DMS53 treated with DMSO at 0.1 percent for 48 hours (cell line): Measurements from ENCODE around the gene AGAP6.
"Not testable (repeated sequence)": the region's sequence is repeated elsewhere in the genome, so short reads cannot be mapped to it uniquely, and the experiment has no call there.

Experiments used
- DNase-seq: peaks from one replicate; lab custom pipeline; 2025; ENCODE audit not compliant: unreplicated experiment; lab: John Stamatoyannopoulos, UW

Gene AGAP6

DNA sequence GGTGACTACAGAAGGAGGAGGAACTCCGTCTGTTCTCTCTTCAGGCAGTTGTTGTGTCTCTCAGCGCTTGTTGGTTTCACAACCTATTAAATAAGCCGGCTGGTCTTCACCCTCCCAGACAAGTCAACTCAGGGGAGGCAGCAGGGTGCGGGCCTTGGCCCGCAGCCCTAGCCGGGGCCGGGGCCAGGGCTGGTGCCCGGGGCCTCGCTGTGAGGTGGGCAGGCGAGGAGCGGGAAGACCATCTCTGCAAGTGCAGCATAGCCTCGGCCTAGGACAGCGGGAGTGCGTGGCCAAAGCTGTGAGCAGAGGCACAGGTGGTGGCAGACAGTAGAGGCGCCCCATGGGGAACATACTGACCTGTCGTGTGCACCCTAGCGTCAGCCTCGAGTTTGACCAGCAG, at the start of gene AGAP6:
Gene AGAP6 (plus strand): TSS at position 31 of the 400 bp plus-strand sequence. CDS start 310 bp downstream, at position 341.
- DNase-seq = not testable (repeated sequence)

DNA sequence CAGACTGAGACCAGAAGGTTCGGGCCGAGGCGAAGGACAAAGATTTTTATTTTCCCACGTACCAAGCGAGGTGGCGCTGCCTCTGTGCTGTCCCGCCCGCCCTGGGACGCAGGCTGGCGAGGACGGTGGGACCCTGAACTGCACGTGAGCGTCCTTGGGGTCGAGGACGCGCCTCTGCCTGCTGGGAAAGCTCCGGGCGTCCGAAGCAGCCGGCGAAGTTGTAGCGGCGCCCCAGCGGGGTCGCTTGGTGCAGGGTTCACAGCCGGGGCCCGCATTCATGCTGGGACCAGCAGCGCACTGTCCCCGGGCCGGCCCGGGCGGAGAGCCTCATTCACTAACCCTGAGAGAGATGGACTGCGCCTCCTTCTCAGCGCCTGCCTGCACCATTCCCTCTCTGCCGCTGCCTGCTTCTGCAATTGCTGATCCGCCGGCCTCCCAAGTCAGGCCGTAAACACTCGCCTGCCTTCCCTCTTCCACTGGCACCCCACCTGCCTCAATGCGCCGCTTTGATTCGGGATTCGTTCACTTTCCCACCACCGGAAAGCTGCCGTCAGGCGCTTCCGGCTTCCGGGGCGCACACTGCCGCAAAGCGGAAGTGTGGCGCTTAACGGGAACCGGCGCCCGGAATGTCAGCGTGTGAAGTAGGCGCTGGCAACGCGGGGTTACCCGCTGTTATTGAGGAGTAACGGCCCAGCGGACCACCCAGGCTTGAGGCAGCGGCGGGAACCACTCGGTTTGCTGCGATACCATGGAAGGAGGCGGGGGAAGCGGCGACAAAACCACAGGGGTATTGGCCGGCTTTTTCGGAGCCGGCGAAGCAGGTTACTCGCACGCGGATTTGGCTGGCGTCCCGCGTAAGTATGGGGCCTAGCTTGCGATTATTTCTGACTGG, 46.5 kb upstream of the AGAP6 start, which contains the start of the genes PARG and TIMM23B:
Gene PARG (minus strand): TSS at position 581 of the 892 bp plus-strand sequence. CDS start 302 bp downstream, at position 279.
Gene TIMM23B (plus strand): TSS at position 607 of the 892 bp plus-strand sequence. CDS start 142 bp downstream, at position 749.
- DNase-seq = peak; percentile 46

DNA sequence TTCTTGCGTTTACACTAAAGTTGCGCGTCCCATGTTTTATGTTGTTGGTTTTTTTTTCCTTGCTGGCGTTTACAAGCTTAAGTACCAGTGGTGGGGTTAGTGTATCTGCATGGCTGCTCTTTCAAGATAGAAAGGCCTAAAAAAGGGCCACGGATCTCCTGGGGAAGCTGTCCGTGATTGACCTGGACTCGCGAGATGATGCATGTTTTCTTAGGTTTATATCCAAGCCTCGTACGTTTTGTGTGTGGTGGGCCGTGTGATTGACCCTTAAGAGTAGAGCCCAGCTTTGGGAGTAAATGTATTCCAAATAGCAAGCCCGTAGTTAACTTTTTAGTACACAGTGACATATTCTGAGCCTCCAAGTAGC, 45.9 kb upstream of the AGAP6 start:
- DNase-seq = not testable (repeated sequence)

DNA sequence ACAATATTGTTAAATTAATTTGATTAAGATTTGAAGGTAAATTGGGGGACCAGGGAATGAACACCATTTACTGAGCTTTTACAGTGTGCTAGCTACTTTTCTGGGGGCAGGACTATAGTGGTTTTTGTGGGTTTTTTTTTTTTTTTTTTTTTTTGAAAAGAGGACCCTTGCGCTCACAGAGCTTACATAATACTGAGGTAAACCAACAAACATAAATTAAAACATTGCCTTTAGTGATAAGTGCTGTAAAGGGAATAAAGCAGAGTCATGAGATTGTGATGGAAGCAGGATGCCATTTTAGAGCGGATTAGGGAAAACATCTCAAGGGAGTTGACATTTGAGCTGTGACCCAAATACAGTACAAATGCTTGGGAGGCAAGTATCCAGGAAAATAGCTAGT, 44.6 kb upstream of the AGAP6 start:
- not testable (repeated sequence) for DNase-seq

DNA sequence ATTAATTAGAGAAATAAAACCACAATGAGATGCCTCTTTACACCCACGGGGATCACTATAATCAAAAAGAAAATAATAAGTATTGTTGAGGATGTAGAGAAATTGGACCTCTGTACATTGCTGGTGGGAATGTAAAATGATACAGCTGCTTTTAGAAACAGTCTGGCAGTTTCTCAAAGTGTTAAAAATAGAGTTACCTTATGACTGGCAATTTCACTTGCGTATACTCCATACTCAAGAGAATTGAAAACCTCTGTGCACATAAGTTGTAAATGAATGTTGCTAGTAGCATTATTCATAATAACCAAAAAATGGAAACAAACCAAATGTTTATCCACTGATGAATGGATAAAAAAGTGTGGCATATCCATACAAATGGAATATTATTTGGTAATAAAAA, 40.1 kb upstream of the AGAP6 start:
- DNase-seq = not testable (repeated sequence)

DNA sequence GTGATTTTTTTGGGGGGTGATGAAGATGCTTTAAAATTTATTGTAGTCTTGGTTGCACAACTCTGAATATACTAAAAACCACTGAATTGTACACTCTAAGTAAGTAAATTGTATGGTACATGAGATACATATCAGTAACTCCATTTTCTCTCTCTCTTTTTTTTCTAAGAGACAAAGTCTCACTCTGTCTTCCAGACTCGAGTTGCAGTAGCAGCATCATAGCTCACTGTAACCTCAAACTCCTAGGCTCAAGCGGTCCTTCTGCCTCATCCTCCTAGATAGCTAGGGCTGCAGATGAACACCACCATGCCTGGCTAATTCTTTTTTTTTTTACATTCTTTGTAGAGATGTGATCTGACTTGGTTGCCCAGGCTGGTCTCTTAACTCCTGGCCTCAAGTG, 39.5 kb upstream of the AGAP6 start:
- not testable (repeated sequence) for DNase-seq

DNA sequence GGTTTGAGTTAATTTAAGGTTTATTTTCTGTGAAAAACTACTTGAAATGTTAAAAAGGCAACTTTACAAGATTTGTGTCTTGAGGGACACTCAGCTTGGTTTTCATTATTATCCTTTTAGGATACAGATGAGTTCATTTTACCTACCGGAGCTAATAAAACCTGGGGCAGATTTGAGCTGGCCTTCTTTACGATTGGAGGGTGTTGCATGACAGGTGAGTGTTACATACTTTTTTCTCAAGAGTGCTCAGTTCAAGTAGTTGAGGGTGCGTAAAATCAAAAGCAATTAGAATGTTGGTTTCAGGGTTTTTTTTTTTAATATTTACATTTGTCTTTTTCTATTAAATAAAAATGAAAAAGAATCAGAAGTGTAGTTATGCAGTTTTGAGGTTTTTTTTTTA, 36.2 kb upstream of the AGAP6 start:
- DNase-seq = not testable (repeated sequence)

DNA sequence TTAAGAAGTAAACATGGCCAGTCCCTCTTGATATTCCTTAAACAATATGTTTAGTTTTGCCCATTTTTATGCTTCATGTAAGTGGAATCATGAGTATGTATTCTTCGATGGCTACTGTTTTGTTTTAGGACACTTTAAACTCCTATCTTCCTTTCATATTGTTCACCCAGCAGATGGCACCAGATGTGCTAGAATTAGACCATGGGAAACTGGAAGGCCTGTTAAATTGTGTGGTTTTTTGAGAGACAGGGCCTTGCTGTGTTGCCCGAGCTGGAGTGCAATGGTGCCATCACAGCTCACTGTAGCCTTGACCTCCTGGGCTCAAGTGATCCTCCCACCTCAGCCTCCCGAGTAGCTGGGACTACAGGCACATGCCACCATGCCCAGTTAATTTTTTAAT, 35.1 kb upstream of the AGAP6 start:
- DNase-seq = not testable (repeated sequence)

DNA sequence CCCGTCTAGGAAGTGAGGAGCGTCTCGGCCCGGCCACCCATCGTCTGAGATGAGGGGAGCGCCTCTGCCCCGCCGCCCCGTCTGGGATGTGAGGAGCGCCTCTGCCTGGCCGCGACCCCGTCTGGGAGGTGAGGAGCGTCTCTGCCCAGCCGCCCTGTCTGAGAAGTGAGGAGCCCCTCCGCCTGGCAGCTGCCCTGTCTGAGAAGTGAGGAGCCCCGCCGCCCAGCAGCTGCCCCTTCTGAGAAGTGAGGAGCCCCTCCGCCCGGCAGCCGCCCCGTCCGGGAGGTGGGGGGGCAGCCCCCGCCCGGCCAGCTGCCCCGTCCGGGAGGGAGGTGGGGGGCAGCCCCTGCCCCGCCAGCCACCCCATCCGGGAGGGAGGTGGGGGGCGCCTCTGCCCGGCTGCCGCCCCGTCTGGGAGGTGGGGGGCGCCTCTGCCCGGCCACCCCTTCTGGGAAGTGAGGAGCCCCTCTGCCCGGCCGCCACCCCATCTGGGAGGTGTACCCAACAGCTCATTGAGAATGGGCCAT, 17.8 kb upstream of the AGAP6 start:
- DNase-seq = not testable (repeated sequence)

DNA sequence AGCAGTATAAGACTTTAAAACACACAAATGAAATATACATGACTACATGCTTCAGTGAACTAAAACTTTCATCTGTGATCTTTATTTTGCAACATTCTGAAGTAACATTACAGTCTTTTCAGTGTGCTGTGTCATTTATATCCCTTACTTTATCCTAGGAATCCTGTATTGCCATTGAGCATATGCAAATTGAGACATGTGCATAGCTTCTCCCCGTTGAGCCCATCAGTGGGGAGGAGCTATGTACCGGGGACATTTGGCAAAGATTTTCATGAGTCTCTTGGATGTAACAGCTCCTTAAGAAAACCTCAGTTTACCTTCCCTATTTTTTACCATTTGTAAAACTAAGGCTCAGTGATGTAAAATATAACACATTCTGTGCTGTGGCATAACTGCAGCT, 16.7 kb upstream of the AGAP6 start:
- not testable (repeated sequence) for DNase-seq

DNA sequence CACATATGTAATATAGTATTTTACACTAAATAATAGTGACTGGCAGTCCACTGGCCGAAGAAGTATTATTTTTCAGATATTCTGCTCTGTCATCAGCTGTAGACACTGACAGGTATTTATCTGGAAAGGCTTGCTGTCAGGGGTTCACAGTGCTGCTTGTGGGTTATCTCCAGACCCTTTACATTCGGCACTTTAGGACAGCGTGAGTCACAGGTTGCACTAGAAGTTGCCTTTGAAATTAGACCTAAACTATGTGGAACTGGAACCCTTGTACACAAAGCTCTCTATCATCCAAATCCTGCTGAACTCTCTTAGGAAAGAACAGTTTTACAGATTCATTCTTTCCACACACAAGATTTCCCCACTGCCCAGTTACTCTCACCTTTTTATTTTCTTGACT, 16.1 kb upstream of the AGAP6 start:
- DNase-seq = not testable (repeated sequence)

DNA sequence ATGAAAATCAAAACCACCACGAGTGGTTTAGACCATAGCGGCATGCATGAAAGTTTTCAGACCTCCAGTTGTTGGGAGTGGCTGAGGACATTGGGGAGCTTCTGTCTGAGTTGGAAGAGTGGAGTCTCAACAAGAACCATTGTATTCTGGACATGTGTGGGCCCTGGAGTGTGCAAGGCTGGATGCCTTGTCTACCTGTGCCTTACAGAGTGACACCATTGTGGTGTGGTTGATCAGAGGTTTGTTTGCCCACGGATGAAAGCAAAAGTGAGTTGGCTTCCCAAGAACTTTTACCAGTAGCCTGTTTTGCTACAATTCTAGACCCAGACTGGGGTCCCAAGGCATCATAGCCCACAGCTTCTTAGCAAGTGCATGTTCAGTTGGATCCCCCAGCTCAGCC, 10.4 kb upstream of the AGAP6 start:
- not testable (repeated sequence) for DNase-seq

DNA sequence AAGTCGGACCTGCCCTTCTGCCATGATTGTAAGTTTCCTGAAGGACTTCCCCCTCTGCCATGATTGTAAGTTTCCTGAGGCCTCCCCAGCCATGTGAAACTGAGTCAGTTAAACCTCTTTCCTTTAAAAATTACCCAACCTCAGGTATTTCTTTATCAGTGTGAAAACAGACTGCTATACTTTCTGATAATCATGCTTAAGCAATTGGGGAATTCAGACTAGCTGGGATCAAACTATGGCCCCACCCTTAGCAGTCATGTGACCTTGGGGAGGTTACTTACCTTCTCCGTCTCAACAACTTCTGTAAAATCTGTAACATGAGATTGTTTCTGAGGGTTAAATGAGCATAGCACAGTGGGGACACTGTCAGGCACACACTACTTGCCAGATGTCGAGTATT, 999 bp upstream of the AGAP6 start:
- not testable (repeated sequence) for DNase-seq

DNA sequence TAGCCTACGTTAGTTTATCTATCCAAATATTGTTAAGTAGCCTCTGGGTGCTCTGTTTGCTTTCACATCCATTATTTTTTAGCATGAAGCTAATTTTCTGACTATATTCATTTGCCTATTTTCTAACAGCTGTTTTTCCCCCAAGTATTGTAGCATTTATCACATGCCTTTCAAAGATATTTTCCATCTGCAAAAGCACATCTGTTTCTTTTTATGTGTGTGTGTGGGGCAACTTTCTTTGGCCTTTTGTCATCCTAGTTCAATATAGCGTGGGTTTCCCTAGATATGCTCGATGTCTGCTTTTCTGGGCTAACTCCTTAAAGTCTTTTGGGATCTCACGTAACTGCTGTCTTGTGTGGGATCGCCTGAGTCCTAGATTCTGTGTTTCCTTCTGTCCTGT, 7.1 kb downstream of the AGAP6 start:
- not testable (repeated sequence) for DNase-seq

DNA sequence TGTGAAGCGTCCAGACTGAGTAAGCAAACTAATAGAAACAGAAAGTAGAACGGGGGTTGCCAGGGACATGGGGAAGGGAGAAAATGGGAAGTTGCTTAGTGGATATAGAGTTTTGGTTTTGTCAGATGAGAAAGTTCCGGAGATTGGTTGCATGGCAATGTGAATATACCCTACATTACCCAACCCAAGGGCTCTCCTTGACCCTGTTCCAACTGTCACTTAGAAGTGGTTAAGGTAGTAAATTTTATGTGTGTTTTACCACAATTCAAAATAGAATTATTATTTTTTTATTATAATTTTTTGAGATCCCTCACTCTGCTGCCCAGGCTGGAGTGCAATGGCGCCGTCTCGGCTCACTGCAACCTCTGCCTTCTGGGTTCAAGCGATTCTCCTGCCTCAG, 25.8 kb downstream of the AGAP6 start:
- DNase-seq = not testable (repeated sequence)

DNA sequence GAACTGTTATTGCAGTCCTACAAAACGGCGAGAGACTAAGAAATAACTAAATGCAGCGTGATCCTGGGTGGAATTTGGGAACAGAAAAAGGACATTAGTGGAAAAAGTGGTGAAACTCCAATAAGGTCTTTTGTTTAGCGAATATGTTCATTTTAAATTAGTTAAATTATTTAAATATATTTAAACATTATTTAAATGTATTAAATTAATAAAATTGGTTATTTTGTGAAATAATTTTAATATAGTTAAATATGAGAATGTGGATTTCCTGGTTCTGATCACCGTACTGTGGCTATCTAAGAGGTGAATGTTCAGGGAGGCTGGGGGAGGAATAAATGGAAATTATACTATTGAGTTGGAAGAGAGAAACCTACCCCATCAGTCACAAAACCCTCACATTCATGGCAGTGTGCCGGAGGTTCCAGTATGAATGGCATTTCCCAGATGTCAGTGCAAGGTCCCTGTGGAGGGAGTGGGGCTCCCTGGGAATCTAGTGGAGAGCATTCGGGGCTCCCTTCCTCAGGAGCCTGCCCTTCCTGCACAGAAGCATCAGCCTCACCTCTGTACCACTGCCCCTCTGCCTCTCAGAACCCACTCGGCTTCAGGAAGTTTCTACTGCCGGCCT, 27.5 kb downstream of the AGAP6 start:
- not testable (repeated sequence) for DNase-seq

DNA sequence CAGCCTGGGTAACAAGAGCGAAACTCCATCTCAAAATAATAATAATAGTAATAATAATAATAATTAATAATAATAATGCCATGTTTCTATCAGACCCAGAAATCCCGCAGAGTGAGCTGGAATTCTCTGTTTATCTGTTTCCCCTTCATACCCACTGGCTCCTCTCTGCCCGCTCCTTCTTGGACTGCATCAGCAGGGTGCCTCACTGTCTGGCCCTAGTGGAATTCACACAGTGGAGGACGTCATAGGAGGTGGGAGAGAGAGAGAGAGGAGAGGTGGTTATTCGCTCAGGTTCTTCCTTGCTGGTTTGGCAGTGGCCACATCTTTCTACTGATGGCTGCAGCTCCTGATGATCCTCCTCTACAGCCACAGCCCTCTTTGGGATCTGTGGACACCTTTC, 28.7 kb downstream of the AGAP6 start:
- DNase-seq = not testable (repeated sequence)

DNA sequence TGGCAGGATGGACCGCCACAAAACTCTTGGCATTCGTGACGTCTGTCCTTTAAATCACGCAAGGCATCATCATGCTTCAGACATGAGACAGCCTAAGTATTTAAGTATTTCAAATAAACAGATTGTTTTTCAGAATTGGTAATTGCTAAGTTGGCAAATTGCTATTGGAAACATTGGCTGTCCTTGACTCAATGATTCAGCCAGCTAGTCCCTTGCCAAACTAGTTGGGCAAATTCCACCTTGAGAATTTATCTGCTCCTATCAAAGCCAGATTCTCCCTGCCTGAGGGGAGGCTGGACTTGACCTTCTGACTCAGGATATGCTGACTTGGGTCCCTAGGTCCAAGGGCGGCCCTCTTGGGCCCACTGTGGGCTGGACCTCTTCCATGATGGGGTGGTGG, 29.4 kb downstream of the AGAP6 start:
- not testable (repeated sequence) for DNase-seq

DNA sequence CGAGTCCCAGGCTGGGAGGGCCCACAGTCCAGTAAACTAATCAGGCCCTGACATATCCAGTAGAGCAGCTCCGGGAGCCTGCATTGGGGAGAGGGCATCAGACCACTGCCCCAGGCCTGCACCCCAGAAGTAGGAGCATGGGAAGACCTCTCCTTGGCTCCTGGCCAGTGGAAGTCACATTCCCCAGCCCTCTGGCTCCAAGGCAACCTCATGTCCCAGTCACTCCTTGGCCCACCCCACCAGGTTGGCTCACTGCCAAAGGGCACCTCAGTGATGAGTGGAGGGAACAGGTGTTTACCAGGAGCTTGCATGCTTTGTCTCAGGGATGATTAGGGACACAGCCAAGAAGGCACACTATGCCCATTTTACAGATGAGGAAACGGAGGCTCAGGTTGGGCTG, 31.1 kb downstream of the AGAP6 start:
- DNase-seq = not testable (repeated sequence)

DNA sequence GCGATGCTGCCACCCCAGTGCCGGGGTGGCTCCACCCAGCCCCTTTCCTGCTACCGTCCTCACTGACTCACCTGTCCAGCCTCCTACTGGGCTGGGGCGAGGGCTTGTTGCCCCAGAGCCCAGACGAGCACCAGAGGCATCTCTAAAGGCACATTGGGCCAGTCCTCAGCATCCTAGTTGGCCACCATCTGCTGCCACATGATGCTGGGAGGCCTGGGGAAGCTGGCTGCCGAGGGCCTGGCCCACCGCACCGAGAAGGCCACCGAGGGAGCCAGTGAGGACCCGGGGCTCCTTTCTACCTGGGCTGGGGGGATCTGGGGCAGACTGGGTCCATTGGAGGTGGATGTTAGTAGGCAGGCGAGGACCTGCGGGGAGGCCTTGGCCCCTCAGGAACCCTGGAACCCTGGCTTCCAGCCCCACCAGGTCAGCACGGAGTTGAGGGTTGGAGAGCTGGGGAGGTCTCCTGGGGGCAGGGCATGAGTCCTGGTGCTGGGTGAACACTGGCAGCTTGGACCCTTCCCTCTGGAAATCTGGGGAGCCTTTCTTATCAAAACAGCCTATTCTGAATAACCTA, 32.3 kb downstream of the AGAP6 start:
- not testable (repeated sequence) for DNase-seq

DNA sequence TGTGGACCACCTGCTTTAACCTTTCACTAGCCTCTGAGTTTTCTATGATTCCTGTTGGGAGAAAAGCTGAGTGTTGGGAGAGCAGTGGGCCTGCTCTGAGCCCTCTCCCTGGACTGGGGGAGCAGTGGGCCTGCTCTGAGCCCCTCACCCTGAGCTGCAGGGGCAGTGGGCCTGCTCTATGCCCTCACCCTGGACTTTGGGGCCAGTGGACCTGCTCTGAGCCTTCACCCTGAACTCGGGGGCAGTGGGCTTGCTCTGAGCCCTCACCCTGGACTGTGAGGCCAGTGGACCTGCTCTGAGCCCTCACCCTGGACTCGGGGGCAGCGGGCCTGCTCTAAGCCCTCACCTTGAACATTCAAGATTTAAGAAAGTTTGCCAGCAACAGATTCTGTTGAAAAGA, 33.4 kb downstream of the AGAP6 start:
- no peak for DNase-seq
